HuH-7 (cell line): ENCODE data around the gene ALS2.
"Not testable (repeated sequence)": the region's sequence is repeated elsewhere in the genome, so short reads cannot be mapped to it uniquely, and the experiment has no call there.

Source experiments
- DNase-seq: peaks from one replicate; pipeline ENCODE4 v3.0.0; 2011; ENCODE audit warnings: low spot score

Gene ALS2

GRCh38 chr2:201674794-201675193 lies 105.9 kb downstream of the ALS2 start:
- DNase-seq = no peak

GRCh38 chr2:201674298-201674697 lies 106.4 kb downstream of the ALS2 start:
- DNase-seq = no peak

GRCh38 chr2:201673546-201673945 lies 107.2 kb downstream of the ALS2 start:
- DNase-seq = no peak

GRCh38 chr2:201671205-201671604 lies 109.5 kb downstream of the ALS2 start:
- not testable (repeated sequence) for DNase-seq

- DNase-seq = no peak
Measured at GRCh38 chr2:201669865-201670264, 110.9 kb downstream of the ALS2 start.

- DNase-seq = no peak
Measured at GRCh38 chr2:201668402-201668910, 112.3 kb downstream of the ALS2 start.

- no peak for DNase-seq
Measured at GRCh38 chr2:201664334-201664733, 116.4 kb downstream of the ALS2 start.

GRCh38 chr2:201661366-201661765 lies 119.4 kb downstream of the ALS2 start:
- no peak for DNase-seq

- DNase-seq = no peak
Measured at GRCh38 chr2:201660293-201660895, 120.3 kb downstream of the ALS2 start.

- DNase-seq = no peak
Measured at GRCh38 chr2:201656740-201657139, 124.0 kb downstream of the ALS2 start.

GRCh38 chr2:201656102-201656501 lies 124.6 kb downstream of the ALS2 start:
- DNase-seq = no peak

GRCh38 chr2:201654616-201655384 lies 125.9 kb downstream of the ALS2 start:
- no peak for DNase-seq

GRCh38 chr2:201653221-201653620 lies 127.5 kb downstream of the ALS2 start:
- no peak for DNase-seq
